Activated gamma-delta T cell treated with Interleukin-2 at 50 U/mL for 16 hours (primary cell): ENCODE measurements around the gene PRDM5.

Experiments
- DNase-seq: peaks from one replicate; pipeline ENCODE4 v3.0.0-alpha.2; 2020

PRDM5 gene

GRCh38 chr4:120815361-120815760 is 107.2 kb downstream of the PRDM5 start:
- DNase-seq: no peak

- no peak for DNase-seq
Observed at GRCh38 chr4:120814886-120815285, 107.6 kb downstream of the PRDM5 start.

DNA sequence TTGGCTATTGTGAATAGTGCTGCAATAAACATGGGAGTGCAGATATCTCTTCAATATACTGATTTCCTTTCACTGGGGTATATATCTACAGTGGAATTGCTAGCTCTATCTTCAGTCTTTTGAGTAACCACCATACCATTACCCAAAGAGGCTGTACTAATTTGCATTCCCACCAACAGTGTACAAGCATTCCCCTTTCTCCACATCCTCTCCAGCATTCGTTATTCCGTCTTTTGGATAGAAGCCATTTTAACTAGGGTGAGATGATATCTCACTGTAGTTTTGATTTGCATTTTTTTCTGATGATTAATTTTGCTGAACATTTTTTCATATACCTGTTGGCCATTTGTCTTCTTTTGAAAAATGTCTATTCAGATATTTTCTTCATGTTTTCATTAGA is 110.3 kb downstream of the PRDM5 start:
- no peak for DNase-seq

DNA sequence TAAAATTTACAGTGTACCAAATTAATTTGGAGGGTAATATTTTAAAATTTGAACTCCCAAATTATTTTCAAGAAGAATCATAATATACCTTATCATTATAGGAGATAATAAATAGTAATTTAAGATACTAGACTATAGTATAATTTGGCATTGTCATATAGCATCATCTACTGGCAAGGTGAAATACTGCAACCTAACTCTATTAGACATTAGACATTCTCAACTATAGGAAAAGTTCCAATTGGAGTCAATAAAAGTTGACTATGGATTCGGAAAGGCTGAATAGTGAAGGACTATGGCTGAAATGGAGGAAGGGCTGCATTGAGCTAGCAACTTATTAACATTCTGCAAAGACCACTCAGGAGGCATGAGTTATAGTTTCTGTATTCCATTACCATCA is 113.0 kb downstream of the PRDM5 start:
- no peak for DNase-seq

DNA sequence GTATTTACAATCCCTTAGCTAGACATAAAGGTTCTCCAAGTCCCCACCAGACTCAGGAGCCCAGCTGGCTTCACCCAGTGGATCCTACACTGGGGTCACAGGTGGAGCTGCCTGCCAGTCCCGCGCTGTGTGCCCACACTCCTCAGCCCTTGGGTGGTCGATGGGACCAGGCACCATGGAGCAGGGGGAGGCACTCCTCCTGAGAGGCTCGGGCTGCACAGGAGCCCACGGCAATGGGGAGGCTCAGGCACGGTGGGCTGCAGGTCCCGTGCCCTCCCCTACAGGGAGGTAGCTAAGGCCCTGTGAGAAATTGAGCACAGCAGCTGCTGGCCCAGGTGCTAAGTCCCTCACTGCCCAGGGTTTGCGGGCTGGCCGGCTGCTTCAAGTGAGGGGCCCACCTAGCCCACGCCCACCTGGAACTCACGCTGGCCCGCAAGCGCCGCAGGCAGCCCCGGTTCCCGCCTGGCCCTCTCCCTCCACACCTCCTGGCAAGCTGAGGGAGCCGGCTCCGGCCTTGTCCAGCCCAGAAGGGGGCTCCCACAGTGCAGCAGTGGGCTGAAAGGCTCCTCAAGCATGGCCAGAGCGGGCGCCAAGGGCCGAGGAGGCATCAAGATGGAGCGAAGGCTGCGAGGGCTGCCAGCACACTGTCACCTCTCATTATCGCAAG is 113.9 kb downstream of the PRDM5 start:
- DNase-seq: no peak

DNA sequence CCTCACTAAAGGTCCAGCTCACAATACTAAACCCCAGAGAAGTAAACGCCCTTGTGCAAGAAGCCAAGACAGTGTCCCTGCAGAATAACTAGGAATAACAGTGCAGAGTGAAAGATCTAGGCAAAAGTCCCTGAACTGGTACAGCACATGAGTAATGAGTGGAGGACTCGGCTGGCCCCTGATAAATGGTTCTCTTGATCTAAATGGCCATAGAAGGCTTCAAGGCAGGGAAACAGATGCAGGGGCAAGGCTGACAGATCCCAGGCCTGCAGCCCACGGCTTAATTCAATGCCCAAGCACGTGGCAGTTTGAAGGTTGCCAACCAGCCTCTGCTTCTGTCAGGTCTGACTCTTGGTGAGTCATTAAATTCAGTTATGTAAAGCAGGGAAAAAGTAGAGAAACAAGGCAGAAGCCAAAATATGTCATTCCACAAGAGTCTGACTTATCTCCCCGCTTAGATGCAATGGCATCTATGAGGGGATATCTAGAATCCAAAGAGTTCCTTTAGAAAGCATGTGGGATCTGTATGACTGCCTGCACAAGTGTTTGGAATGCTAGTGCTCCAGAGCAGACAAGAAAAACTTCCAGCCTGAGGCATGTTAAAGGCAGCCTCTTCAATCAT is 121.3 kb downstream of the PRDM5 start:
- no peak for DNase-seq

GRCh38 chr4:120798570-120798969 is 124.0 kb downstream of the PRDM5 start:
- no peak for DNase-seq

GRCh38 chr4:120796271-120796670 is 126.3 kb downstream of the PRDM5 start:
- DNase-seq: no peak

DNA sequence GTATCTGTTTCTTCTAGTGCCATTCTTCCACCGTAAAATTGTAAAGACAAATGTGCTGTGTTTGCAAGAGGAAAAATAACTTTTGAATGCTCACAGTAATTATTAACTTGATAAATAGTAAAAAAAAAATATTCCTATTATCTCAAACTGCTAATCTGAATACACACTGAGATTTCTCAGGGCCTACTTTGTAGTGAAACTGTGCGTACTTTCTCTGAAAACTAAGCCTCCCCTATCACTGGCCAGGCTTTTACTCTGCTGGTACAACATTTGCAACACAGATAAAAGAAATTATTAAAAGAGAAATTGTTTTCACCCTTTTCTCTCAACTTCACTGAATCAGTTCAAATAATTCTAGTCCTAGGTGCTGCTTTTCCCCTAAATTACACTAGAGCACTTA is 137.3 kb downstream of the PRDM5 start:
- no peak for DNase-seq

GRCh38 chr4:120777459-120777858 is 145.1 kb downstream of the PRDM5 start:
- DNase-seq: no peak

- DNase-seq: no peak
Observed at GRCh38 chr4:120775431-120775830, 147.1 kb downstream of the PRDM5 start.

GRCh38 chr4:120773641-120774040 is 148.9 kb downstream of the PRDM5 start:
- DNase-seq: no peak

GRCh38 chr4:120771907-120772306 is 150.6 kb downstream of the PRDM5 start:
- no peak for DNase-seq

GRCh38 chr4:120770897-120771296 is 151.6 kb downstream of the PRDM5 start:
- DNase-seq: no peak

DNA sequence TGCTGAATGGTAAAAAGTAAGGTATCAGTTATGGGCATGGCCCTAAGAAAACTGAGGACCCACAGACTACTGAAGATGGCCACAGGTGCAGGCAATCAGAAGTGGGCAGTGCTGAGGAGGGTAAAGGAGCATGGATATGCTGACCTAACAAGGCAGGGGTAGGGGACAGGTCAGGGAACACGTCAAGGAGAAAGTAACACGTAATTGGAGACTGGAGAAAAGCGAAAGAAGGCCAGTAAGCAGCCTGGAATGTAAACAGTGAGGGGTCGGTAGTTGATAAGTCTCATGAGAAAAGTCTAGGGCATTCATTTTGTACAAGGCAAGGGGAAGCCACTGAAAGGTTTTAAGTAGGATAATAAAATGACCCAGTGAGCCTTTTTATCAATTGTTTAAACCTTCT is 153.3 kb downstream of the PRDM5 start:
- no peak for DNase-seq

- no peak for DNase-seq
Observed at GRCh38 chr4:120765260-120765680, 157.3 kb downstream of the PRDM5 start.

- no peak for DNase-seq
Observed at GRCh38 chr4:120763650-120764049, 158.9 kb downstream of the PRDM5 start.

- DNase-seq: no peak
Observed at GRCh38 chr4:120761070-120761469, 161.5 kb downstream of the PRDM5 start.

GRCh38 chr4:120760047-120760446 is 162.5 kb downstream of the PRDM5 start:
- DNase-seq: no peak

DNA sequence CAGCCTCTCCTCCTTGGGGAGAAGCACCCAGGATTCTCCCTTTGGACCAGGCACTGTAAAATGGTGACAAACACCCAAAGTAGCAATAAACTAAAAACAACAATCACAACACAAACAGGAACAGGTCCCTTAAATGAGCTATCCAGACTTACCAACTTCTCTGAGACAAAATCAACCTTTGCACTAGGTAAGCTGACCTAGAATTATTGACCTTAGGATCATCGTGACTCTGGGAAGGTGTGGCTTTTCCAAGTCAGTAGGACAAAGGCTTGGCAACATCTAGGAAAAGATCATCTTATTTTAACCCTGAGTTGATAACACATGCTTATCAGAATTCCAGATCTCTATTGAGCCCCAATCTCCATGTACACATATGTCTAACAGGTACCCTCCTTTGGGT is 166.7 kb downstream of the PRDM5 start:
- DNase-seq: no peak

DNA sequence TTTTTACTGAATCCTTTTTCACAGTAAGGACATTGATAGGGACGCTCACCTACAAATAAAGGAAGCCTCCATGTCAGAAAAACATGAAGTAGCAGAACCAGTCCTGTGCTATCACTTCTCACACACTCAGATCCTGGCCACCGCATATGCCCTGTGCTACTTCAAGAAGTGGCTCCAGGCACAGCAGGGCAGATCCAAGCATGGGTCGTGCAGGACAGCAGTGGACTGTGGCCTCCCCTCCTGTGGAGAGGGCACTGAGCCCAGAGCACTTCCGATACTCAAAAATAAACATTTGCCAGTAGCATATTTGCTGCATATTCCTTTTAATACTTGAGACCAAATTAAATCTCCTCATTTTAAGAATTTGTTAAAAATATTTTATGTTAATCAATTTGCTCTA is 167.9 kb downstream of the PRDM5 start:
- no peak for DNase-seq

DNA sequence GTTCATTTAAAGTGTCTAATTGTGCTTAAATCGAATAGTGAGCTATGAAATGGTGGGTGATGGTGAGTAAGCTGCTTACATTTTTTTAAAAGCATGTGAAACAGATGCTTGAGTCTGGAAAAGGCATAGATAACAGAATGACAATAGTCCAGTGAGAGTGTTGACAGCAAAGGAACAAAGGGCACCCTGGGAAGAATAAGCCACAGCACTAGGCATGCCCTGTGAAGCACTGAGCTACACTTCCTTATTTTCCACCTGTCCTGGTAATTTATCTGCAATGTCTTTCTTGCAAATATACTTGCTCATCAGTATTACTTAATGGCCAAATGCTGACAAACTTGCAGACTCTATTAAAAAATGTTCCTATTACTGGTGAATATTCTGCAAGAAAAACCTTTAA is 168.7 kb downstream of the PRDM5 start:
- no peak for DNase-seq

DNA sequence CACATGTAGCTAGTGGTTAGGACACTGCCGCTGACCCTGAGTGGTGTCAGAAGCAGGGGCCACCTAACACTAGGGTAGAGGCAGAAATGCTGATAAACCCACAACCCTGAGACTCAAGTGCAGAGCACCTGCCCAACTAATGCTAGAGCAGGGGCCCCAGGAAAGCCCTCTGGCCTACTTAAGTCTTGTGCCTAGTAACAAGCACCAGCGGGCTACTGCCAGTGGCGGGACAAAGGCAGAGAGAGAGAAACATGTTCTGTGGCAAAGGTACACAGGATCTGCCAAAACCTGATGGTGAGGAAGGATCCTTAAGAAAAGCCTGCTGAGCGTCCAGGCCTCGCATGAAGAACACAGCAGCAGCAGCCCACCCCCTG is 172.4 kb downstream of the PRDM5 start:
- DNase-seq: no peak

GRCh38 chr4:120749445-120750151 is 172.9 kb downstream of the PRDM5 start:
- DNase-seq: no peak
